Body of pancreas (tissue), 4 donors: ENCODE data around the gene TBCE. TPM values are rescaled to one million over a fixed set of nuclear protein-coding genes. Genes with fewer than 3 reads are reported as not detected.

Experiments
- ATAC-seq: fragments of 150-250 bp; one replicate; pipeline ENCODE4 v1.9.1; 2016
- DNase-seq, 4 donors: peaks; one replicate each; pipeline ENCODE4 v3.0.0-alpha.2; 2019
- H3K27ac ChIP-seq, 4 donors: fragments of 200-600 bp; sonication (generic); 1 replicate in 3 of 4; 2 replicates in 1 of 4; pipeline versions ENCODE4 v1.5.1 to v1.6.1; 2016 to 2019; ENCODE audit warnings: mild to moderate bottlenecking in 1 of 4, mixed read lengths in 1 of 4, moderate library complexity in 1 of 4
- H3K27me3 ChIP-seq, 2 donors: fragments of 200-600 bp; sonication (generic); one replicate each; pipeline ENCODE4 v1.6.0; 2016; ENCODE audit warnings: mild to moderate bottlenecking in 1 of 2
- H3K36me3 ChIP-seq, 2 donors: fragments of 200-600 bp; sonication (generic); replicated peaks in 1 of 2; 2 replicates each; pipeline ENCODE4 v1.5.1; 2016; ENCODE audit warnings: low read depth in 2 of 2; ENCODE audit not compliant: insufficient read depth in 1 of 2
- H3K4me1 ChIP-seq: fragments of 200-600 bp; sonication (generic); one replicate; pipeline ENCODE4 v1.6.0; 2016
- H3K4me3 ChIP-seq, 2 donors: fragments of 200-600 bp; sonication (generic); 1 replicate in 1 of 2; 2 replicates in 1 of 2; pipeline ENCODE4 v1.5.1; 2016 to 2019
- H3K9me3 ChIP-seq, 3 donors: fragments of 200-600 bp; sonication (generic); 1 replicate in 2 of 3; 2 replicates in 1 of 3; pipeline ENCODE4 v1.5.1; 2016
- CTCF ChIP-seq, 7 experiments: fragments of 450-650 bp in 4 of 7; fragments of 200-600 bp in 3 of 7; sonication (generic) in 3 of 7; IDR thresholded peaks; one replicate each; pipeline ENCODE4 v1.5.1; 2016 to 2019; ENCODE audit warnings: antibody characterized with exemption in 7 of 7
- POLR2A ChIP-seq, 3 donors: fragments of 450-650 bp; IDR thresholded peaks; one replicate each; pipeline ENCODE4 v1.6.1; 2016; ENCODE audit warnings: antibody characterized with exemption in 3 of 3, mild to moderate bottlenecking in 2 of 3
- WGBS, 2 donors: methylation state at CpG; one replicate each; pipeline ENCODE4 v1.1.5; 2017; 5-methylcytosine and 5-hydroxymethylcytosine counted together
- intact Hi-C: fragments of 100-400 bp; cut with DNase I; formaldehyde crosslinking; loops from one replicate; pipeline ENCODE4 v1.15.1; 2023
- total RNA-seq, 2 donors: library from RNA; depleted of rRNA; stranded (reverse); fragments of >200 nt; gene quantifications; one replicate each; pipeline ENCODE4 v1.1.0, GENCODE V29; 2016

Gene TBCE
- total RNA-seq, 2 donors from 2014 or later, result 15.0 to 22.1 TPM

GRCh38 chr1:235410467-235410866 lies 43.2 kb downstream of the TBCE start:
- intact Hi-C loops, result loop anchor here (10.0 kb wide), 2 partner anchors 156 to 306 kb away; no protein-coding TSS in a partner anchor
- H3K4me3 ChIP-seq, result no peak overlapping the region
- no peak overlapping the region for H3K27ac ChIP-seq
- no peaks in the 10 kb centered on the region for H3K9me3 ChIP-seq
- no peak for ATAC-seq
- 85 to 87% methylated on average over 5 of the region's 5 CpGs for WGBS, 2 donors
- no peaks in the 10 kb centered on the region for H3K36me3 ChIP-seq
- no peaks in the 10 kb centered on the region for H3K27me3 ChIP-seq
- TF ChIP-seq POLR2A (IDR thresholded peaks at IDR 0.05), result no peak
- TF ChIP-seq CTCF (IDR thresholded peaks at IDR 0.05), result no peak
- H3K4me1 ChIP-seq, result peaks cover 22% of the 10 kb centered on the region
- no peak for DNase-seq

GRCh38 chr1:235411489-235412486 lies 44.6 kb downstream of the TBCE start:
- no peak for TF ChIP-seq POLR2A (IDR thresholded peaks at IDR 0.05)
- TF ChIP-seq CTCF (IDR thresholded peaks at IDR 0.05), result no peak
- intact Hi-C loops, result loop anchor here (10.0 kb wide), 2 partner anchors 157 to 307 kb away; no protein-coding TSS in a partner anchor
- H3K36me3 ChIP-seq, result no peaks in the 10 kb centered on the region
- DNase-seq, result peak in 3 of 4 donors; percentile 12 to 26 (median 16)
- peaks cover 22% of the 10 kb centered on the region for H3K4me1 ChIP-seq
- no peak overlapping the region for H3K27ac ChIP-seq
- H3K4me3 ChIP-seq, result no peak overlapping the region
- WGBS, 2 donors, result 46% methylated on average over 2 to 4 of the region's 5 CpGs
- peak; percentile 36 for ATAC-seq
- H3K27me3 ChIP-seq, result no peaks in the 10 kb centered on the region
- no peaks in the 10 kb centered on the region for H3K9me3 ChIP-seq

GRCh38 chr1:235415008-235415904 lies 48.0 kb downstream of the TBCE start:
- no peak for TF ChIP-seq POLR2A (IDR thresholded peaks at IDR 0.05)
- TF ChIP-seq CTCF (IDR thresholded peaks at IDR 0.05), result peak; percentile 62 to 81 (median 72)
- Histone ChIP-seq H3K4me3 (no peak overlapping the region), H3K4me1 (no peaks in the 10 kb centered on the region), H3K27ac (no peak overlapping the region), H3K9me3 (no peaks in the 10 kb centered on the region), H3K27me3 (no peaks in the 10 kb centered on the region), H3K36me3 (no peaks in the 10 kb centered on the region)
- intact Hi-C loops, result loop anchor here (10.0 kb wide), 2 partner anchors 160 to 310 kb away; no protein-coding TSS in a partner anchor
- ATAC-seq, result peak; percentile 76
- WGBS, 2 donors, result 74 to 81% methylated on average over 7 of the region's 7 CpGs
- DNase-seq, result peak; percentile 71 to 80 (median 76)

DNA sequence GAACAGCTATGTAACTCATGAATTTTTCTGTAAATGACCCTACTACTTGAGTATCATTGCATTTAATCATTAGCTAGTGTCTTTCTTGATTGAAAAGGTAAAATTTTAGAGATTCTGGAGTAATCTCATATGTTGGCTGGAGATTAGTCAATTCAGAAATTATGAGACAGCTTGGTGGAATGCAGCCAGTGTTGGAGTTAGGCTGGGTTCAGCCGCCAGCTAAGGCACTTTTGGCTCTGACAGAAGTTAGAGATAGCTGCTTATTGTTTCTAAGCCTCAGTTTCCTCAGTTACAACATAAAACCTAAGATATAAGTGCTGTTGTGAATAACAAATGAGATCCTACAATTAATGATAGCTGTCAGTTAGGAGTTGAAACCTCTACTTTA lies 49.4 kb downstream of the TBCE start:
- no peak for DNase-seq
- no peaks in the 10 kb centered on the region for H3K27me3 ChIP-seq

More for the DNA sequence above, 49.4 kb downstream of the TBCE start:
- Histone ChIP-seq H3K4me1 (no peaks in the 10 kb centered on the region), H3K27ac (no peak overlapping the region), H3K36me3 (no peaks in the 10 kb centered on the region), H3K9me3 (no peaks in the 10 kb centered on the region), H3K4me3 (no peak overlapping the region)
- ATAC-seq, result no peak
- intact Hi-C loops, result loop anchor here (10.0 kb wide), 2 partner anchors 162 to 312 kb away; no protein-coding TSS in a partner anchor
- TF ChIP-seq POLR2A (IDR thresholded peaks at IDR 0.05), result no peak
- no peak for TF ChIP-seq CTCF (IDR thresholded peaks at IDR 0.05)
- 60 to 64% methylated on average over 1 of the region's 1 CpG for WGBS, 2 donors
